Upper lobe of left lung (tissue), 6 donors: ENCODE results near the gene CRHR2. TPM values are rescaled to one million over a fixed set of nuclear protein-coding genes. Genes with fewer than 3 reads are reported as not detected.
A peak's percentile ranks its signal among the peaks of the same experiment; 100 is the strongest.

Experiments used
- ATAC-seq, 2 donors: fragments of 200-7000 bp; cut with Tn5 transposase; one replicate each; pipeline ENCODE4 v1.9.1; 2022; ENCODE audit warnings: mild to moderate bottlenecking in 2 of 2, moderate library complexity in 2 of 2; ENCODE audit not compliant: low FRiP score in 2 of 2
- DNase-seq, 2 donors: peaks; one replicate each; pipeline ENCODE4 v3.0.0-alpha.2; 2019 to 2020
- H3K27ac ChIP-seq, 4 donors: fragments of 200-600 bp; sonication (generic); one replicate each; pipeline ENCODE4 v1.5.1; 2016 to 2019
- H3K27me3 ChIP-seq, 4 donors: fragments of 200-600 bp; sonication (generic); one replicate each; pipeline ENCODE4 v1.5.1; 2017 to 2019
- H3K36me3 ChIP-seq, 4 donors: fragments of 200-600 bp; sonication (generic); one replicate each; pipeline ENCODE4 v1.5.1; 2016 to 2019
- H3K4me1 ChIP-seq, 4 donors: fragments of 200-600 bp; sonication (generic); one replicate each; pipeline ENCODE4 v1.5.1; 2018 to 2019
- H3K4me3 ChIP-seq, 4 donors: fragments of 200-600 bp; sonication (generic); one replicate each; pipeline ENCODE4 v1.5.1; 2017 to 2019; ENCODE audit warnings: mild to moderate bottlenecking in 2 of 4, moderate library complexity in 1 of 4
- H3K9me3 ChIP-seq, 4 donors: fragments of 200-600 bp; sonication (generic); one replicate each; pipeline ENCODE4 v1.5.1; 2018 to 2019
- EP300 ChIP-seq, 4 donors: sonication (generic); formaldehyde crosslinking; IDR thresholded peaks; one replicate each; pipeline ENCODE4 v1.5.1; 2017; ENCODE audit warnings: antibody characterized with exemption in 4 of 4, control low read depth in 2 of 4
- POLR2A ChIP-seq, 4 donors: fragments of 450-650 bp; IDR thresholded peaks; one replicate each; pipeline ENCODE4 v1.5.1; 2016 to 2017; ENCODE audit warnings: antibody characterized with exemption in 4 of 4, mild to moderate bottlenecking in 2 of 4
- POLR2AphosphoS5 ChIP-seq, 2 donors: sonication (generic); formaldehyde crosslinking; IDR thresholded peaks; one replicate each; pipeline ENCODE4 v1.5.1; 2017; ENCODE audit warnings: antibody characterized with exemption in 2 of 2
- WGBS, 2 donors: methylation state at CpG; one replicate each; pipeline ENCODE4 v1.1.5; 2017 to 2018; 5-methylcytosine and 5-hydroxymethylcytosine counted together
- total RNA-seq, 6 donors: library from RNA; depleted of rRNA in 4 of 6; stranded (reverse); fragments of >200 nt in 4 of 6; gene quantifications; one replicate each; pipeline versions ENCODE4 v1.1.0 to v1.2.1, GENCODE V29; 2016 to 2021
- TF ChIP-seq, protein P1 (sequence below), 6 experiments: fragments of 450-650 bp in 4 of 6; fragments of 200-600 bp in 2 of 6; sonication (generic) in 2 of 6; IDR thresholded peaks; one replicate each; pipeline ENCODE4 v1.5.1; 2016 to 2019; ENCODE audit warnings: antibody characterized with exemption in 6 of 6
- donor health status: DM: no; HTN: no; CAD: no; lungs with moderate emphysema.
- donor health status: DM: no; HTN: yes; CAD: no; lungs with severe emphysema.

The CRHR2 gene
- total RNA-seq, 6 donors from 2014 or later, result 0.10 to 1.0 (median 0.44) TPM; not detected in 2

DNA sequence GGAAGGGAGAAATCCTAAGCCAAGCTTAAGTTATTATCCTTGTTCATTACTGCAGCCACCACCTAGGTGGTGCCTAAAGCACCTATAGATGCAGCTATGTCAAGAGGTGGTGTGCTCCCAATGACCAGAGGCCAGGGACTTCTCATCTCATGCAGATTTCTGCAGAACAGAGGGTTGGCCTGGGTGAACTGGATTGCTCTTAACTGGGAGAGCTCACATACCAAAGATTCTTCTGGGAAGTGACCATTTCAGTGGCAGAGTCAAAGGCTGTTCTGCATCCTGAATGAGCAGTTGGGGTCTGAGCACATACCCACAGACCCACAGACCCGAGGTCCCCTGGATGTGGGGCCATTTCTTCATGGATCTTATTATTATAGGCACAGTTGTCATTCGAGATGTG, 2.1 kb upstream of the CRHR2 start:
- WGBS, 2 donors, result 51 to 54% methylated on average over 2 of the region's 2 CpGs
- peaks cover 0 to 25% (median 13%) of the 10 kb centered on the region in 4 donors for H3K27me3 ChIP-seq
- H3K27ac ChIP-seq, result no peak overlapping the region
- no peaks in the 10 kb centered on the region for H3K36me3 ChIP-seq
- H3K4me1 ChIP-seq, result peaks cover 13 to 18% (median 18%) of the 10 kb centered on the region in 4 donors
- no peak for TF ChIP-seq POLR2A (IDR thresholded peaks at IDR 0.05)
- no peak for ATAC-seq
- no peak overlapping the region for H3K4me3 ChIP-seq
- H3K9me3 ChIP-seq, result no peaks in the 10 kb centered on the region
- no peak for DNase-seq

DNA sequence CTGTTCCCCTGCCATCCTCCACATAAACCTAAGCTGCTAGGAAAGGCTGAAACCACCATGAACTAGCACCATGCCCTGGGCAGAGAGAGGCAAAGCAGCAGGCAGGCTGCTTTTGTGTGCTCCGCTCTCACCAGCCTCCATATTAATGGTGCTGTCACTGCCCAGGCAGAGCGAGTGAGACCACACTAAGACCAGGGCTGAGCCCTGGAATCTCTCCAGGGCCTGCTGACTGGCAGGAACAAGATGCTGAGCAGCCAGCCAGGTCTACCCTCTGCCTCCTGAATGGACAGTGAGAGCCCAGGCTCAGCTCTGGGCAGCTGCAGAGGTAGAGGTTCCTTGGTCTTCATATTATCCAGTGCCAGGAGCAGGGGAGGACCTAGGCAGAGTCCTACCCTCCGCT, 1.6 kb upstream of the CRHR2 start:
- Histone ChIP-seq H3K4me3 (no peak overlapping the region), H3K36me3 (no peaks in the 10 kb centered on the region), H3K27me3 (peaks cover 0 to 25% (median 13%) of the 10 kb centered on the region in 4 donors), H3K9me3 (no peaks in the 10 kb centered on the region), H3K27ac (no peak overlapping the region), H3K4me1 (peaks cover 13 to 18% (median 18%) of the 10 kb centered on the region in 4 donors)
- DNase-seq (no peak), ATAC-seq (no peak)
- no peak for TF ChIP-seq EP300 (IDR thresholded peaks at IDR 0.05)
- TF ChIP-seq POLR2A (IDR thresholded peaks at IDR 0.05), result no peak
- TF ChIP-seq, protein P1, sequence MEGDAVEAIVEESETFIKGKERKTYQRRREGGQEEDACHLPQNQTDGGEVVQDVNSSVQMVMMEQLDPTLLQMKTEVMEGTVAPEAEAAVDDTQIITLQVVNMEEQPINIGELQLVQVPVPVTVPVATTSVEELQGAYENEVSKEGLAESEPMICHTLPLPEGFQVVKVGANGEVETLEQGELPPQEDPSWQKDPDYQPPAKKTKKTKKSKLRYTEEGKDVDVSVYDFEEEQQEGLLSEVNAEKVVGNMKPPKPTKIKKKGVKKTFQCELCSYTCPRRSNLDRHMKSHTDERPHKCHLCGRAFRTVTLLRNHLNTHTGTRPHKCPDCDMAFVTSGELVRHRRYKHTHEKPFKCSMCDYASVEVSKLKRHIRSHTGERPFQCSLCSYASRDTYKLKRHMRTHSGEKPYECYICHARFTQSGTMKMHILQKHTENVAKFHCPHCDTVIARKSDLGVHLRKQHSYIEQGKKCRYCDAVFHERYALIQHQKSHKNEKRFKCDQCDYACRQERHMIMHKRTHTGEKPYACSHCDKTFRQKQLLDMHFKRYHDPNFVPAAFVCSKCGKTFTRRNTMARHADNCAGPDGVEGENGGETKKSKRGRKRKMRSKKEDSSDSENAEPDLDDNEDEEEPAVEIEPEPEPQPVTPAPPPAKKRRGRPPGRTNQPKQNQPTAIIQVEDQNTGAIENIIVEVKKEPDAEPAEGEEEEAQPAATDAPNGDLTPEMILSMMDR (IDR thresholded peaks at IDR 0.05), result no peak
- no peak for TF ChIP-seq POLR2AphosphoS5 (IDR thresholded peaks at IDR 0.05)
- WGBS, 2 donors, result 67 to 89% methylated on average over 1 to 3 of the region's 3 CpGs

DNA sequence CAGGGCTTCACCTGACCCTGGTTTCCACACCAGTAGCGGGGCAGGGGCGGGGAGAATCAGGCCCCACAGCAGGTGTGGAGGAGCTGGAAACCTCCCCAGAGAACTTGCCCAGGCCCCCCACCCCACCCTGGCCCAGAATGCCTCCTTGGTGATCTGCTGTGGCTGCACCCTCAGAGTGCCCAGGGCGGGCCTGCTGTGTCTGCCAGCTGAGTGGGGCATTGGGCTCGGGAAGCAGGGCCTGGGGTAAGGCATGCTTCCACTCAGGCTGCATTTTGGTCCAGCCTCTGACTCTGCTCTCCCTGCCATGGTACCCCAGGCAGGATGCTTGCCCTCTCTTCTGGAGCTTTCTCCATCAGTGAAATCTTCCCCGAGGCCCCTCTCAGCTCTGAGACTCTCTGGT, 1.1 kb upstream of the CRHR2 start:
- no peak for ATAC-seq
- H3K4me1 ChIP-seq, result peaks cover 13 to 18% (median 18%) of the 10 kb centered on the region in 4 donors
- no peak overlapping the region for H3K4me3 ChIP-seq
- no peaks in the 10 kb centered on the region for H3K36me3 ChIP-seq
- no peak for DNase-seq
- no peak overlapping the region for H3K27ac ChIP-seq
- WGBS, 2 donors, result 85 to 86% methylated on average over 3 to 5 of the region's 5 CpGs
- TF ChIP-seq, protein P1 (IDR thresholded peaks at IDR 0.05), result no peak
- TF ChIP-seq POLR2A (IDR thresholded peaks at IDR 0.05) (no peak), POLR2AphosphoS5 (IDR thresholded peaks at IDR 0.05) (no peak), EP300 (IDR thresholded peaks at IDR 0.05) (no peak)
- H3K9me3 ChIP-seq, result no peaks in the 10 kb centered on the region
- H3K27me3 ChIP-seq, result peaks cover 0 to 25% (median 13%) of the 10 kb centered on the region in 4 donors

DNA sequence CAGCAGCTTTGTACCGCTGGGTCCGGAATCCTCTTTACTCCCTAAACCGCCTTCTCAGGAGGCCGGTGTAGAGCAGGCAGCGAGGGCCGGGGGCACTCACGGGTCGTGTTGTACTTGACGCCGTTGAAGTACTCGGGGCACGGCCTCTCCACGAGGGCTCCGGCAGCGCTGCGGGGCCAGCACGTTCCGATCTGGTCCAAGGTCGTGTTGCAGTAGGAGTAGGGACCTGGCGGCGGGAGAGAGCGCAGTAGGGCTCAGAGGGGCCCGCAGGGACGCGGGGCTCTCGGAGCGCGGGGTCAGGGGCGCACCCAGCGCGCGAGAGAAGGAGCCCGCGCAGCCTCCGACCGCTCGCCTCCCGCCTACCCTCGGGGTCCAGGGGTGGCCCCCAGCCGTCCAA, 443 bp downstream of the CRHR2 start:
- H3K36me3 ChIP-seq, result no peaks in the 10 kb centered on the region
- ATAC-seq (peak; percentile 23 to 27), DNase-seq (peak in 1 of 2 donors; percentile 85)
- no peak overlapping the region for H3K27ac ChIP-seq
- peaks cover 13 to 18% (median 18%) of the 10 kb centered on the region in 4 donors for H3K4me1 ChIP-seq
- H3K27me3 ChIP-seq, result peaks cover 0 to 25% (median 13%) of the 10 kb centered on the region in 4 donors
- no peak for TF ChIP-seq EP300 (IDR thresholded peaks at IDR 0.05)
- 0 to 3% methylated on average over 2 to 31 of the region's 40 CpGs for WGBS, 2 donors
- peak overlapping the region; percentile 1 to 50 (median 43) for H3K4me3 ChIP-seq
- H3K9me3 ChIP-seq, result no peaks in the 10 kb centered on the region

DNA sequence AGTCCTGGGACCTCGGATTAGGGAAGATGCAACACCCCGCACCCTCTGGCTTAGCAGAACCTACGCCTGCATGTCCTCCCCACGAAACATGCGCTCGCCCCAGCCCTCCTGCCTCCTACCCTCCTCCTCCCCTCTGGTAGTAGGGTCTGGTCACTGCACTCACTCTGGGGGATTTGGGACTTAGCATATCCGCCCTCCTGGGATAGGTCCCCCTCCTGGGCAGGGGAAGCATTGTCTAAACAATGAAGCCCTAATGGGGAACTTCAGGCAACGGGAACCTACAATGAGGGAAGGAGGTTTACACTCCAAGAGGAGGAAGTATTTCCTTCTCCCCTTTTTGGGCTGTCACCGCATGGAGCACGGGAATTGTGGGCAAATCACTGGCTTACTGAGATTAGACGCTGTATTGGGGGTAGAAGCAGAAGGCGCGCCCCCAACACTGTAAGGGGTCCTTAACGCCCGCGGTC, 892 bp downstream of the CRHR2 start:
- Histone ChIP-seq H3K4me3 (peak overlapping the region in 3 of 4 donors; percentile 39 to 50 (median 47)), H3K4me1 (peaks cover 13 to 18% (median 18%) of the 10 kb centered on the region in 4 donors), H3K36me3 (no peaks in the 10 kb centered on the region), H3K27ac (no peak overlapping the region), H3K9me3 (no peaks in the 10 kb centered on the region), H3K27me3 (peaks cover 0 to 25% (median 13%) of the 10 kb centered on the region in 4 donors)
- ATAC-seq (no peak), DNase-seq (no peak)
- 19 to 20% methylated on average over 16 of the region's 16 CpGs for WGBS, 2 donors
- TF ChIP-seq POLR2AphosphoS5 (IDR thresholded peaks at IDR 0.05) (no peak), POLR2A (IDR thresholded peaks at IDR 0.05) (no peak), EP300 (IDR thresholded peaks at IDR 0.05) (no peak)
- TF ChIP-seq, protein P1 (IDR thresholded peaks at IDR 0.05), result no peak

DNA sequence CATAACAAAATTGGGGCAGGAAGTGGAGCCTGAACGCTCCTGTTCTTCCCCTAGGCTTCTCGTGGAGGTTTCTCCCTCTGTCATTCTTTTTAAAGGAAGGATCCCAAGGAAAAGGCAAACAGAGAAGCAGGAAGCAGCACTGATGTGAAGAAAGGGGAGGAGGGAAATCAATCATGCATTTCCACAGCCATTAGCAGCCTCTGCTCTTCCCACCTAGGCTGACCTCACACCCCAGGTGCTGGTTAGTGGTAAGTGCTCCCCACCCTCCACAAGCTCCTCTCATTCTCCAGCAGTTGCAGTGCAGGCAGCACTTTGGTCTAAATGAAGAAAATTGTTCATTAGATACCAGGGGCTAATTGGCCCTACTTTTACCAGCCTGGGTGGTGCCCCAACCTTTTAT, 2.6 kb downstream of the CRHR2 start:
- H3K9me3 ChIP-seq, result no peaks in the 10 kb centered on the region
- H3K4me3 ChIP-seq, result no peak overlapping the region
- H3K27ac ChIP-seq, result no peak overlapping the region
- peaks cover 13 to 18% (median 18%) of the 10 kb centered on the region in 4 donors for H3K4me1 ChIP-seq
- ATAC-seq (no peak), DNase-seq (no peak)
- no peaks in the 10 kb centered on the region for H3K36me3 ChIP-seq
- no peak for TF ChIP-seq EP300 (IDR thresholded peaks at IDR 0.05)
- TF ChIP-seq POLR2A (IDR thresholded peaks at IDR 0.05), result no peak
- TF ChIP-seq POLR2AphosphoS5 (IDR thresholded peaks at IDR 0.05), result no peak
- 5 to 9% methylated on average over 2 of the region's 2 CpGs for WGBS, 2 donors
- peaks cover 0 to 25% (median 13%) of the 10 kb centered on the region in 4 donors for H3K27me3 ChIP-seq
